Left ventricle myocardium inferior (tissue), 1 donor: Measurements from ENCODE around the gene NRXN3. TPM values are rescaled to one million over a fixed set of nuclear protein-coding genes. Genes with fewer than 3 reads are reported as not detected.

ENCODE experiments used
- DNase-seq: peaks from one replicate; pipeline ENCODE4 v3.0.0-alpha.2; 2020
- H3K27ac ChIP-seq: fragments of 200-600 bp; replicated peaks from 2 replicates; pipeline ENCODE4 v1.8.0; 2021
- H3K27me3 ChIP-seq: fragments of 200-600 bp; 2 replicates; pipeline ENCODE4 v1.8.0; 2021; ENCODE audit warnings: low read depth
- H3K36me3 ChIP-seq: fragments of 200-600 bp; 2 replicates; pipeline ENCODE4 v1.8.0; 2021
- H3K4me1 ChIP-seq: fragments of 200-600 bp; 2 replicates; pipeline ENCODE4 v1.8.0; 2021
- H3K4me3 ChIP-seq: fragments of 200-600 bp; 2 replicates; pipeline ENCODE4 v1.8.0; 2021; ENCODE audit warnings: mild to moderate bottlenecking, moderate library complexity
- H3K9me3 ChIP-seq: fragments of 200-600 bp; replicated peaks from 2 replicates; pipeline ENCODE4 v1.8.0; 2021
- CTCF ChIP-seq: fragments of 200-600 bp; IDR thresholded peaks from 2 replicates; pipeline ENCODE4 v1.8.0; 2021; ENCODE audit warnings: antibody characterized with exemption, mild to moderate bottlenecking, borderline replicate concordance
- intact Hi-C: fragments of 100-400 bp; cut with micrococcal nuclease; formaldehyde crosslinking; loops from one replicate; pipeline ENCODE4 v1.11.0; 2022
- total RNA-seq: library from RNA; stranded (reverse); fragmentation: NEBNext Ultra II Directional; extraction: Animal tissue kit (Norgen Biotek cat#: 25700); gene quantifications from one replicate; pipeline ENCODE4 v1.2.1, GENCODE V29; 2021
- donor health status: DM: no; HTN: yes; CAD: no; lungs with severe emphysema.

The NRXN3 gene
- total RNA-seq, 1 donor from 2014 or later, result 1.2 TPM

DNA sequence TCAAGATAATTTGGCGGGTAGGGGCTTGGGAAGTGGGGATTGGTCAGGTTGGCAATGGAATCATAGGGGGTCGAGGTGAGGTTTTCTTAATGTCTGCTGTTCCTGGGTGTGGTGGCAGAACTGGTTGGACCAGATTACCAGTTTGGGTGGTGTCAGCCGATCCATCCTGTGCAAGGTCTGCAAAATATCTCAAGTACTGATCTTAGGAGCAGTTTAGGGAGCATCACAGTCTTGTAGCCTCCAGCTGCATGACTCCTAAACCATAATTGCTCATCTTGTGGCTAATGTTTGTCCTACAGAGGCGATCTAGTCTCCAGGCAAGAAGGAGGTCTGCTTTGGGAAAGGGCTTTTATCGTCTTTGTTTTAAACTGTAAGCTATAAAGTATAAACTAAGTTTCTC is 1172.8 kb downstream of the NRXN3 start:
- no peaks in the 10 kb centered on the region for H3K27me3 ChIP-seq
- no peak for DNase-seq
- H3K36me3 ChIP-seq, result no peaks in the 10 kb centered on the region
- TF ChIP-seq CTCF, result no peak
- no peaks in the 10 kb centered on the region for H3K4me1 ChIP-seq
- no peak overlapping the region for H3K27ac ChIP-seq
- no peak overlapping the region for H3K4me3 ChIP-seq
- H3K9me3 ChIP-seq, result no peaks in the 10 kb centered on the region
- intact Hi-C loops, result no loop called here

DNA sequence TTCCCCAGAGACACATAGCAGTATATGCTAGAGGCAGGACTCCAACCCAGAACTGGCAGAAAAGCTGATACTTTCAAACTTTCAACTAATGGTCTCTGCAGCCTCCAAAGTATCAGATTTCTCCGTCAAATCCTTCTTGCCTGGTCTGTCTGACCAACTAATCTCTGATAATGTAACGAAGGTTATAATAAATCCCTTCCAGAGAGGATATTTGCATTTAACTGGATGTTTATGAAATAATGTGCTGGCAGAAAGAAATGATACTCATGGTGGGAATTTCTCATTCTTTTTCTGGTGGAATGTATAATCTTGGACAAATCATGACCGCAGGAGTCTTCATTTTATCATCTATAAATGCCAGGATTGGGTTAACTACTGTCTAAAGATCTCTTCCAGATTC is 1180.8 kb downstream of the NRXN3 start:
- no peaks in the 10 kb centered on the region for H3K9me3 ChIP-seq
- no peak for TF ChIP-seq CTCF
- intact Hi-C loops, result no loop called here
- H3K36me3 ChIP-seq, result no peaks in the 10 kb centered on the region
- H3K4me1 ChIP-seq, result no peaks in the 10 kb centered on the region
- no peak for DNase-seq
- H3K27ac ChIP-seq, result no peak overlapping the region
- H3K27me3 ChIP-seq, result no peaks in the 10 kb centered on the region
- no peak overlapping the region for H3K4me3 ChIP-seq

- no peaks in the 10 kb centered on the region for H3K4me1 ChIP-seq
- H3K9me3 ChIP-seq, result no peaks in the 10 kb centered on the region
- intact Hi-C loops, result no loop called here
- H3K4me3 ChIP-seq, result no peak overlapping the region
- H3K27me3 ChIP-seq, result no peaks in the 10 kb centered on the region
- TF ChIP-seq CTCF, result no peak
- H3K27ac ChIP-seq, result no peak overlapping the region
- no peak for DNase-seq
- no peaks in the 10 kb centered on the region for H3K36me3 ChIP-seq
Measured at GRCh38 chr14:79352076-79352630, 1182.0 kb downstream of the NRXN3 start.

DNA sequence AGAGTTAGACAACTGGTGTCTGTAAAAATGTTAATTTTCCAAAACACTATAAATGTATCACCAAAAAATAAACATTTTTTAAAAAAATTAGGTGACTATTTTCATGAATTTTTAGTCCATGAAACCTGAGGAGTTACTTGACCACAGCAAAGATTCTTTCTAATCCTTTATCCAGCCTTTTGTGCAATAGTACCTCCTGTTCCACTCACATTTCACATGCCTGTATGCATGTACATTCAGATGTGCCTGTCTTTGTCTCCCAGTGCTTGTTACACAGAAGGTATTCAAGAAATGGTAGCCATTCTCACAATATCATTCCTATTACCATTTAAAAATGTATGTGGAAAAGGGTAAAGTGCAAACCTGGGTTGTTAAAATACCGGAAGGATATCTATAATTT is 1184.2 kb downstream of the NRXN3 start:
- no peak for TF ChIP-seq CTCF
- H3K4me1 ChIP-seq, result no peaks in the 10 kb centered on the region
- intact Hi-C loops, result no loop called here
- no peak overlapping the region for H3K4me3 ChIP-seq
- H3K27ac ChIP-seq, result no peak overlapping the region
- H3K9me3 ChIP-seq, result no peaks in the 10 kb centered on the region
- no peak for DNase-seq
- no peaks in the 10 kb centered on the region for H3K36me3 ChIP-seq
- H3K27me3 ChIP-seq, result no peaks in the 10 kb centered on the region

GRCh38 chr14:79356040-79356439 is 1185.9 kb downstream of the NRXN3 start:
- H3K4me3 ChIP-seq, result no peak overlapping the region
- DNase-seq, result no peak
- H3K27ac ChIP-seq, result no peak overlapping the region
- H3K36me3 ChIP-seq, result no peaks in the 10 kb centered on the region
- no peaks in the 10 kb centered on the region for H3K4me1 ChIP-seq
- intact Hi-C loops, result no loop called here
- H3K27me3 ChIP-seq, result no peaks in the 10 kb centered on the region
- no peaks in the 10 kb centered on the region for H3K9me3 ChIP-seq
- no peak for TF ChIP-seq CTCF
